GM23338 (cell line): ENCODE results near the gene THRB. TPM values are rescaled to one million over a fixed set of nuclear protein-coding genes. Genes with fewer than 3 reads are reported as not detected.
A peak's percentile ranks its signal among the peaks of the same experiment; 100 is the strongest.

Experiments used
- ATAC-seq: fragments of 200-7000 bp; cut with Tn5 transposase; 3 replicates; pipeline ENCODE4 v1.9.1; 2020
- DNase-seq: peaks from one replicate; pipeline ENCODE4 v3.0.0-alpha.2; 2015; ENCODE audit warnings: low spot score
- H2AFZ ChIP-seq: fragments of 200-600 bp; sonication (generic); 2 replicates; pipeline ENCODE4 v1.8.0; 2016; ENCODE audit warnings: antibody characterized with exemption, mild to moderate bottlenecking, moderate library complexity
- H3F3A ChIP-seq: fragments of 200-600 bp; sonication (generic); replicated peaks from 2 replicates; pipeline ENCODE4 v1.8.0; 2017; ENCODE audit warnings: antibody characterized with exemption, mixed run types, low read depth
- H3K27ac ChIP-seq: fragments of 200-600 bp; sonication (generic); 2 replicates; pipeline ENCODE4 v1.6.1; 2016; ENCODE audit warnings: low read depth
- H3K27me3 ChIP-seq: fragments of 200-600 bp; sonication (generic); 2 replicates; pipeline ENCODE4 v1.8.0; 2016; ENCODE audit warnings: mild to moderate bottlenecking, mixed run types, moderate library complexity; ENCODE audit not compliant: insufficient read depth
- H3K36me3 ChIP-seq: fragments of 200-600 bp; sonication (generic); 2 replicates; pipeline ENCODE4 v1.8.0; 2016; ENCODE audit warnings: mild to moderate bottlenecking; ENCODE audit not compliant: insufficient read depth
- H3K4me1 ChIP-seq: fragments of 200-600 bp; sonication (generic); 2 replicates; pipeline ENCODE4 v1.8.0; 2016; ENCODE audit warnings: mild to moderate bottlenecking, moderate library complexity; ENCODE audit not compliant: insufficient read depth
- H3K4me2 ChIP-seq: fragments of 200-600 bp; sonication (generic); 2 replicates; pipeline ENCODE4 v1.7.1; 2017; ENCODE audit warnings: mixed run types
- H3K4me3 ChIP-seq: fragments of 200-600 bp; sonication (generic); 2 replicates; pipeline ENCODE4 v1.6.1; 2016; ENCODE audit warnings: mixed run types
- H3K79me2 ChIP-seq: fragments of 200-600 bp; sonication (generic); replicated peaks from 2 replicates; pipeline ENCODE4 v1.8.0; 2017; ENCODE audit warnings: mild to moderate bottlenecking; ENCODE audit not compliant: insufficient read depth
- H3K9me2 ChIP-seq: fragments of 200-600 bp; sonication (generic); 2 replicates; pipeline ENCODE4 v1.8.0; 2017; ENCODE audit not compliant: insufficient read depth
- H4K20me1 ChIP-seq: fragments of 200-600 bp; sonication (generic); replicated peaks from 2 replicates; pipeline ENCODE4 v1.8.0; 2017; ENCODE audit warnings: mild to moderate bottlenecking; ENCODE audit not compliant: insufficient read depth
- H3K27ac Mint-ChIP-seq: 2 replicates; pipeline ENCODE4 v1.8.0; 2020; ENCODE audit warnings: inconsistent platforms, mild to moderate bottlenecking, moderate library complexity, mixed read lengths
- H3K27me3 Mint-ChIP-seq: 3 replicates; pipeline ENCODE4 v1.8.0; 2022; ENCODE audit warnings: low read depth, mild to moderate bottlenecking, moderate library complexity, mixed read lengths, inconsistent platforms; ENCODE audit not compliant: insufficient read depth, poor library complexity
- H3K36me3 Mint-ChIP-seq: 3 replicates; pipeline ENCODE4 v1.8.0; 2021; ENCODE audit warnings: low read depth, mild to moderate bottlenecking, inconsistent platforms, moderate library complexity, mixed read lengths
- H3K4me1 Mint-ChIP-seq: 3 replicates; pipeline ENCODE4 v1.8.0; 2020; ENCODE audit warnings: mild to moderate bottlenecking, inconsistent platforms, mixed read lengths
- H3K4me3 Mint-ChIP-seq: 3 replicates; pipeline ENCODE4 v1.8.0; 2021; ENCODE audit warnings: moderate library complexity, mild to moderate bottlenecking, inconsistent platforms, mixed read lengths
- H3K9me3 Mint-ChIP-seq: 3 replicates; pipeline ENCODE4 v1.8.0; 2020; ENCODE audit warnings: moderate library complexity, mild to moderate bottlenecking, inconsistent platforms, mixed read lengths
- CREB1 ChIP-seq: fragments of 250-450 bp; sonication (Bioruptor Pico); IDR thresholded peaks from 2 replicates; pipeline ENCODE4 v1.5.0; 2020; ENCODE audit warnings: low read depth, mild to moderate bottlenecking, moderate library complexity
- EZH2phosphoT487 ChIP-seq: fragments of 200-600 bp; sonication (generic); IDR thresholded peaks from one replicate; pipeline ENCODE4 v1.8.1; 2018; ENCODE audit warnings: antibody characterized with exemption; ENCODE audit not compliant: unreplicated experiment
- JUNB ChIP-seq: IDR thresholded peaks from one replicate; pipeline ENCODE4 v1.6.1; 2016; ENCODE audit warnings: antibody characterized with exemption; ENCODE audit not compliant: unreplicated experiment
- NANOG ChIP-seq: IDR thresholded peaks from 2 replicates; pipeline ENCODE4 v1.6.1; 2016; ENCODE audit warnings: antibody characterized with exemption, borderline replicate concordance
- POLR2AphosphoS5 ChIP-seq: IDR thresholded peaks from 2 replicates; pipeline ENCODE4 v1.6.1; 2016; ENCODE audit warnings: antibody characterized with exemption, low read depth
- REST ChIP-seq: IDR thresholded peaks from one replicate; pipeline ENCODE4 v1.6.1; 2018; ENCODE audit warnings: antibody characterized with exemption; ENCODE audit not compliant: unreplicated experiment
- STAT1 ChIP-seq: IDR thresholded peaks from one replicate; pipeline ENCODE4 v1.6.1; 2016; ENCODE audit warnings: antibody characterized with exemption; ENCODE audit not compliant: unreplicated experiment
- ZNF114 ChIP-seq: fragments of 250-450 bp; sonication (Bioruptor Pico); IDR thresholded peaks from 2 replicates; pipeline ENCODE4 v1.5.0; 2020; ENCODE audit warnings: mild to moderate bottlenecking, moderate library complexity
- ZNF462 ChIP-seq: fragments of 250-450 bp; sonication (Bioruptor Pico); IDR thresholded peaks from 2 replicates; pipeline ENCODE4 v1.5.0; 2020; ENCODE audit warnings: mild to moderate bottlenecking, moderate library complexity
- polyA plus RNA-seq: library from polyadenylated mRNA; unstranded; fragments of >200 nt; fragmentation: Nextera tagmentation; extraction: Ambion mirVana; gene quantifications from 2 replicates; pipeline ENCODE4 v1.2.1, GENCODE V29; 2016
- total RNA-seq: library from RNA; depleted of rRNA; stranded (reverse); fragments of >200 nt; shearing (Covaris generic); gene quantifications from 2 replicates; pipeline ENCODE4 v1.2.3, GENCODE V29; 2014

Gene THRB
- total and polyA plus RNA-seq, 2 experiments from 2014 or later = 1.7 to 3.2 TPM

GRCh38 chr3:24401090-24401810 lies 93.4 kb downstream of the THRB start:
- DNase-seq (no peak), ATAC-seq (no peak)
- no peaks in the 10 kb centered on the region for H4K20me1 ChIP-seq
- no peaks in the 10 kb centered on the region for H3K27me3 ChIP-seq
- no peaks in the 10 kb centered on the region for H3K36me3 ChIP-seq
- H2AFZ ChIP-seq = no peak overlapping the region
- H3K27me3 Mint-ChIP-seq = peaks cover 2% of the 10 kb centered on the region
- no peak overlapping the region for H3K4me2 ChIP-seq
- no peaks in the 10 kb centered on the region; the same call in 2 of the 3 replicates for H3K36me3 Mint-ChIP-seq
- H3K79me2 ChIP-seq = no peaks in the 10 kb centered on the region
- H3K4me3 Mint-ChIP-seq = no peak overlapping the region
- H3K4me3 ChIP-seq = no peak overlapping the region
- peaks cover 12% of the 10 kb centered on the region; the same call in 2 of the 3 replicates for H3K9me3 Mint-ChIP-seq
- H3K4me1 Mint-ChIP-seq = peaks cover 20% of the 10 kb centered on the region
- no peak overlapping the region for H3K27ac Mint-ChIP-seq
- no peaks in the 10 kb centered on the region for H3K9me2 ChIP-seq
- H3K4me1 ChIP-seq = peaks cover 7% of the 10 kb centered on the region; the same call in 1 of the 2 replicates
- TF ChIP-seq STAT1 (no peak), JUNB (no peak), EZH2phosphoT487 (no peak), CREB1 (CRISPR knock-in tag) (no peak)
- H3K27ac ChIP-seq = no peak overlapping the region
- no peaks in the 10 kb centered on the region for H3F3A ChIP-seq

- no peak overlapping the region for H3K4me3 ChIP-seq
- H3K36me3 ChIP-seq = no peaks in the 10 kb centered on the region
- Mint-ChIP-seq H3K27me3 (peaks cover 2% of the 10 kb centered on the region), H3K36me3 (no peaks in the 10 kb centered on the region; the same call in 2 of the 3 replicates), H3K9me3 (peaks cover 12% of the 10 kb centered on the region; the same call in 2 of the 3 replicates), H3K4me1 (peaks cover 21% of the 10 kb centered on the region), H3K27ac (peak overlapping the region; percentile 71; the same call in 1 of the 2 replicates), H3K4me3 (no peak overlapping the region)
- H3K4me2 ChIP-seq = no peak overlapping the region
- H2AFZ ChIP-seq = no peak overlapping the region
- no peak overlapping the region for H3K27ac ChIP-seq
- DNase-seq (no peak), ATAC-seq (no peak)
- H3K4me1 ChIP-seq = peaks cover 8% of the 10 kb centered on the region; the same call in 1 of the 2 replicates
- H3F3A ChIP-seq = no peaks in the 10 kb centered on the region
- no peaks in the 10 kb centered on the region for H3K79me2 ChIP-seq
- H3K9me2 ChIP-seq = no peaks in the 10 kb centered on the region; the same call in 1 of the 2 replicates
- H4K20me1 ChIP-seq = no peaks in the 10 kb centered on the region
- H3K27me3 ChIP-seq = 0 out of 2 replicates have a peak, but pooled peaks cover under 1% of the 10 kb centered on the region
- TF ChIP-seq POLR2AphosphoS5 = no peak
- no peak for TF ChIP-seq REST
- TF ChIP-seq CREB1 (CRISPR knock-in tag) = no peak
- no peak for TF ChIP-seq STAT1
- TF ChIP-seq ZNF462 (CRISPR knock-in tag) = no peak
- no peak for TF ChIP-seq NANOG
- no peak for TF ChIP-seq ZNF114 (CRISPR knock-in tag)
Measured at GRCh38 chr3:24400450-24400849, 94.2 kb downstream of the THRB start.
